HG03432 (cell line): Measurements from ENCODE around the gene TRIM2.
"Not testable (repeated sequence)": the region's sequence is repeated elsewhere in the genome, so short reads cannot be mapped to it uniquely, and the experiment has no call there.

Experiments used
- ATAC-seq: cut with Tn5 transposase; IDR thresholded peaks from one replicate; pipeline ENCODE4 v1.9.1; 2021; ENCODE audit warnings: mild to moderate bottlenecking, moderate library complexity; ENCODE audit not compliant: unreplicated experiment

The TRIM2 gene

GRCh38 chr4:153204247-153204671, at the start of gene TRIM2:
TRIM2 (plus strand) TSS chr4:153204443; CDS start chr4:153204531, 88 bp downstream.
- ATAC-seq: no peak

GRCh38 chr4:153155686-153156085, 48.6 kb upstream of the TRIM2 start:
- no peak for ATAC-seq

- peak; percentile 24 for ATAC-seq
Observed at GRCh38 chr4:153156263-153156662, 48.0 kb upstream of the TRIM2 start.

GRCh38 chr4:153156721-153157120, 47.5 kb upstream of the TRIM2 start:
- ATAC-seq: no peak

GRCh38 chr4:153159016-153159415, 45.2 kb upstream of the TRIM2 start:
- ATAC-seq: no peak

- no peak for ATAC-seq
Observed at GRCh38 chr4:153159728-153160221, 44.5 kb upstream of the TRIM2 start.

- no peak for ATAC-seq
Observed at GRCh38 chr4:153160821-153161220, 43.4 kb upstream of the TRIM2 start.

- no peak for ATAC-seq
Observed at GRCh38 chr4:153161226-153161963, 42.8 kb upstream of the TRIM2 start.

- ATAC-seq: not testable (repeated sequence)
Observed at GRCh38 chr4:153165236-153165635, 39.0 kb upstream of the TRIM2 start.

- ATAC-seq: no peak
Observed at GRCh38 chr4:153166716-153167501, 37.3 kb upstream of the TRIM2 start.

- no peak for ATAC-seq
Observed at GRCh38 chr4:153169776-153170175, 34.5 kb upstream of the TRIM2 start.

GRCh38 chr4:153170407-153170806, 33.8 kb upstream of the TRIM2 start:
- no peak for ATAC-seq

- no peak for ATAC-seq
Observed at GRCh38 chr4:153174821-153175567, 29.2 kb upstream of the TRIM2 start.

GRCh38 chr4:153176938-153177337, 27.3 kb upstream of the TRIM2 start:
- no peak for ATAC-seq

GRCh38 chr4:153177841-153178240, 26.4 kb upstream of the TRIM2 start:
- ATAC-seq: no peak

- ATAC-seq: no peak
Observed at GRCh38 chr4:153179100-153179499, 25.1 kb upstream of the TRIM2 start.

- no peak for ATAC-seq
Observed at GRCh38 chr4:153181293-153181692, 22.9 kb upstream of the TRIM2 start.

GRCh38 chr4:153181700-153182099, 22.5 kb upstream of the TRIM2 start:
- ATAC-seq: no peak

- ATAC-seq: no peak
Observed at GRCh38 chr4:153183146-153183545, 21.1 kb upstream of the TRIM2 start.

- ATAC-seq: no peak
Observed at GRCh38 chr4:153185331-153185852, 18.9 kb upstream of the TRIM2 start.
